Smooth muscle cell of bladder (primary cell): ENCODE measurements around the gene ZNF600. TPM values are rescaled to one million over a fixed set of nuclear protein-coding genes. Genes with fewer than 3 reads are reported as not detected.

ENCODE experiments used
- total RNA-seq: library from RNA; depleted of rRNA; stranded (reverse); fragments of >200 nt; gene quantifications from 2 replicates; pipeline ENCODE4 v1.2.3, GENCODE V29; 2014

ZNF600 gene
- total RNA-seq: 2.4 and 3.0 TPM in 2 replicates

DNA sequence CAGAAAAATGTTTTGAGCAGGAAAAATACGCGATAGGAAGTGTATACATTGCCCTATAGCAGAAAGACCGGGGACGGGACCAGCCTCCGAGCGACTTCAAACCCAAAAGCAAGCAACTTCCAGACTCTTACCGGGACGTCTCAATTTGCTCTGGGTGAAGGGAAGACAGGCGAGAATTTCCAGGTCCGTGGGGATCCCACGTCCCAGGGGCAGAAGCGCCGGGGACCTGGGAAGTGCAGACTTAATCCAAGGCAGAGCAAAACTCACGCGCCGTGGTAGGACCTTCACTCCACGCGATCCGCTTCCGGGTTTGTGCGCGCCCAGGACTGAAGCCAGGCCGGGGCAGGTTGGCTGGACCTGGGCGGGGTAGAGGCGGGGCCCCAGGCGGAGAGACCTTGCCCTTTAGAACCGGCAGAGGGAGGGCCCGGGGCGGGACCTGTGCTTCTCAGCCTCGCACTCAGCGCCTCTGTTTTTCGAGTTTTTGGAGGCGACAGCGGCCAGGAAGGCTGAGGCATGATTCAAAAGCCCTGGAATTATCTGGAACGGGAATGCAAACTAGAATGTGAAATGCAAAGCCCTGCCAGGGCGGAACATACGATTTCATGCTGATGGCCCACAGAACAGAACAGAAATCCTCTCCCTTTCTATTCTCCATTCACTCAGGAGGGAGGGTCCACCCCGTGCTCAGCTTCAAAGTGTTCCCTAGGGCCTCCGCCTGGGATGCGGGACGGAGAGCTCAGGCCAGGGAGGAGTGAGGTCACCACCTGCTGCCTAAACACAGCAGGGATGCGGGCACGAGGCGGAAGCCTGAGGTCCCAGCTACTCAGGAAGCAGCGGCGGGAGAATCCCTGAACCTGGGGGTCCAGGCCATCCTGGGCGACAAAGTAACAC, at the start of gene ZNF600:
TSS of gene ZNF600 (minus strand) at position 328 of the 891 bp plus-strand sequence. CDS start 7,903 bp downstream, outside the sequence.

DNA sequence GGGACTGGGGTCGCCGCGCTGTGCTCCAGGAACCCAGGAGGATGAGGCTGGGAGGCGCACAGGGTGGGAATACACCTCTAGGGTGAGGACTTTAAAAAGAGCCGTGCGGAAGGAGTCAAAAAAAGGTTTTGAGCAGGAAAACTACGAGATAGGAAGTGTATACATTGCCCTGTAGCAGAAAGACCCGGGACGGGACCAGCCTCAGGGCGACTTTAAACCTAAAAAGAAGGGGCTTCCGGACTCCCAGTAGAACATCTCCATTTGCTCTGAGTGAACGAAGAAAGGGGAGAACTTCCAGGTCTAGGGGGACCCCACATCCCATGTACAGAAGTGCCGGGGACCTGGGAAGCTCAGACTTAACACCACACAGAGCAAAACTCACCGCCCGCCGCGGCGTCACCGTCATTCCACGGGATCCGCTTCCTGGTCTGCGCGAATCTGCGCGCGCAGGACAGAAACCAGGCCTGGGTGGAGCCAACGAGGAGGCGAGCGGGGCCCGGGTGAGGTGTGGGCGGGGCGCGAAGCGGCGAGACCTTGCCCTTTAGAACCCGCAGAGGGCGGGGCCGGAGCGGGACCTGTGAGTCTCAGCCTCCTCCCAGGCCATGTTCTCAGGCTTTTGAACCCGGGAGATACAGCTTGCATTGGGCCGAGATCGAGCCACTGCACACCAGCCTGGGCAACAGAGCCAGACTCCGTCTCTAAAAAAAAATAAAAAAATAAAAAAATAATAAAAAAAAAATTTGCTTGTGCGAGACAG, 34.8 kb upstream of the ZNF600 start, which contains the start of gene ZNF28:
TSS of gene ZNF28 (minus strand) at position 430 of the 757 bp plus-strand sequence. CDS start 3,675 bp downstream, outside the sequence.

DNA sequence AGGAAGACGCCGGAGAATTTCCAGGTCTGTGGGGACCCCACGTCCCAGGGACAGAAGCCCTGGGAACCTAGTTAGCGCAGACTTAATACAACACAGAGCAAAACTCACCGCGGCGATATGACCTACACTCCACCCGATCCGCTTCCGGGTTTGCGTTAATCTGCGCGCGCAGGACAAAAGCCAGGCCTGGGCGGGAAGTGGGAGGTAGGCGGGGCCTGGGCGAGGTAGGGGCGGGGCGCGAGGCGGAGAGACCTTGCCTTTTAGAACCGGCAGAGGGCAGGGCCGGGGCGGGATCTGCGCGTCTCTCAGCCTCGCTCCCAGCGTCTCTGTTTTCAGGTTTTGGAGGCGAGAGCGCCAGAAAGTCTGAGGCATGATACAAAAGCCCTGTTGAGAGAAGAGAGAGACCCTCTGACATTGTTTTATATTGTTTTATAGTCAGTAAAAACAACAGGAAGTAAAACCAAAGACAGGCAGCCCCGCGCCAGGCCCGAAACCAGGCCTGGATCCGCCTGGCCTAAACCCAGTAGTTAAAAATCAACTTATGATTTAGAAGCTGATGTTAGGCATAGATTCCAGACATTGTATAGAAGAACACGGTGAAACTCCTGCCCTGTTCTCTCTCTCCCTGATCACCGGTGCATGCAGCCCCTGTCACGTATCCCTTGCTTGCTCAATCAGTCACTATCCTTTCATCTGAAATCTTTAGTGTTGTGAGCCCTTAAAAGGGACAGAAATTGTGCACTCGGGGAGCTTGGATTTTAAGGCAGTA, 51.5 kb downstream of the ZNF600 start, which contains the start of gene ZNF611:
TSS of gene ZNF611 (minus strand) at position 152 of the 769 bp plus-strand sequence. CDS start 19,150 bp downstream, outside the sequence.

Other genes with a start within 250 kb of the ZNF600 start
- gene ZNF701, start 216.5 kb downstream of the ZNF600 start, total RNA-seq: 10.4 and 12.0 TPM in 2 replicates
- gene ZNF83, start 148.4 kb downstream of the ZNF600 start, total RNA-seq: 41.7 and 42.2 TPM in 2 replicates
- gene ZNF611, start 51.7 kb downstream of the ZNF600 start, total RNA-seq: 8.8 and 9.1 TPM in 2 replicates
- gene ZNF28, start 34.8 kb upstream of the ZNF600 start, total RNA-seq: 12.4 and 13.2 TPM in 2 replicates
- gene ZNF468, start 70.8 kb upstream of the ZNF600 start, total RNA-seq: 29.7 and 30.0 TPM in 2 replicates
- 8.1 and 10.1 TPM in 2 replicates for gene ZNF320, start 110.8 kb upstream of the ZNF600 start, total RNA-seq
- 3.6 and 3.7 TPM in 2 replicates for gene ZNF888, start 136.6 kb upstream of the ZNF600 start, total RNA-seq
- gene ZNF816, start 176.1 kb upstream of the ZNF600 start, total RNA-seq: 9.5 and 11.3 TPM in 2 replicates
- gene ERVV-1, start 227.1 kb upstream of the ZNF600 start, total RNA-seq: under 0.01 TPM in 1 of 2 replicates, not detected in the other